ENCODE results near the gene CHCHD6.

CHCHD6 gene

GRCh38 chr3:126893651-126894050 is 189.6 kb downstream of the CHCHD6 start:
- no peaks in the 10 kb centered on the region for H3K9me3 ChIP-seq
- no peak overlapping the region for H3K4me2 ChIP-seq

GRCh38 chr3:126894475-126894874 is 190.4 kb downstream of the CHCHD6 start:
- H3K27me3 ChIP-seq = no peaks in the 10 kb centered on the region
- peaks cover 30% of the 10 kb centered on the region for H4K20me1 ChIP-seq
- H3K4me2 ChIP-seq = no peak overlapping the region
- no peak for TF ChIP-seq Cebpa-rat (IDR thresholded peaks at IDR 0.05)
- H3K9ac ChIP-seq = no peak overlapping the region
- H3K4me3 ChIP-seq = no peak overlapping the region
- H3K36me3 ChIP-seq = peaks cover under 1% of the 10 kb centered on the region; the same call in 1 of the 2 replicates
- no peak overlapping the region for H3K27ac ChIP-seq
- no peaks in the 10 kb centered on the region for H3K9me3 ChIP-seq
- peaks cover 8% of the 10 kb centered on the region for H3K4me1 ChIP-seq

More at GRCh38 chr3:126893651-126894050, 189.6 kb downstream of the CHCHD6 start:
- TF ChIP-seq Cebpa-rat (IDR thresholded peaks at IDR 0.05) = no peak
- no peaks in the 10 kb centered on the region for H3K27me3 ChIP-seq
- H3K4me3 ChIP-seq = no peak overlapping the region
- H4K20me1 ChIP-seq = peaks cover 30% of the 10 kb centered on the region
- peaks cover 11% of the 10 kb centered on the region for H3K4me1 ChIP-seq
- no peak overlapping the region for H3K27ac ChIP-seq
- peaks cover 5% of the 10 kb centered on the region; the same call in 1 of the 2 replicates for H3K36me3 ChIP-seq
- H3K9ac ChIP-seq = no peak overlapping the region

GRCh38 chr3:126895178-126896066 is 191.4 kb downstream of the CHCHD6 start:
- Histone ChIP-seq H3K4me2 (no peak overlapping the region), H3K27me3 (no peaks in the 10 kb centered on the region), H3K27ac (no peak overlapping the region), H3K9me3 (no peaks in the 10 kb centered on the region), H4K20me1 (peaks cover 30% of the 10 kb centered on the region), H3K36me3 (no peaks in the 10 kb centered on the region), H3K9ac (no peak overlapping the region), H3K4me3 (no peak overlapping the region), H3K4me1 (peaks cover 8% of the 10 kb centered on the region)
- no peak for TF ChIP-seq Cebpa-rat (IDR thresholded peaks at IDR 0.05)

GRCh38 chr3:126896067-126896441 is 192.0 kb downstream of the CHCHD6 start:
- no peaks in the 10 kb centered on the region for H3K27me3 ChIP-seq
- H3K9ac ChIP-seq = no peak overlapping the region
- no peak for TF ChIP-seq Cebpa-rat (IDR thresholded peaks at IDR 0.05)
- no peak overlapping the region for H3K4me3 ChIP-seq
- no peak overlapping the region for H3K4me2 ChIP-seq
- H3K27ac ChIP-seq = no peak overlapping the region
- peaks cover 8% of the 10 kb centered on the region for H3K4me1 ChIP-seq
- peaks cover 30% of the 10 kb centered on the region for H4K20me1 ChIP-seq
- no peaks in the 10 kb centered on the region for H3K9me3 ChIP-seq
- no peaks in the 10 kb centered on the region for H3K36me3 ChIP-seq

- Histone ChIP-seq H3K27me3 (no peaks in the 10 kb centered on the region), H3K27ac (no peak overlapping the region), H3K9me3 (no peaks in the 10 kb centered on the region), H3K9ac (no peak overlapping the region), H4K20me1 (peaks cover 30% of the 10 kb centered on the region), H3K36me3 (no peaks in the 10 kb centered on the region), H3K4me3 (no peak overlapping the region), H3K4me2 (no peak overlapping the region), H3K4me1 (peaks cover 8% of the 10 kb centered on the region)
- TF ChIP-seq Cebpa-rat (IDR thresholded peaks at IDR 0.05) = no peak
These were observed 192.9 kb downstream of the CHCHD6 start for GRCh38 chr3:126896968-126897367.

GRCh38 chr3:126897943-126898342 is 193.9 kb downstream of the CHCHD6 start:
- no peak overlapping the region for H3K27ac ChIP-seq
- peaks cover 8% of the 10 kb centered on the region for H3K4me1 ChIP-seq
- no peak overlapping the region for H3K4me2 ChIP-seq
- no peak overlapping the region for H3K4me3 ChIP-seq
- H4K20me1 ChIP-seq = peaks cover 30% of the 10 kb centered on the region
- no peak for TF ChIP-seq Cebpa-rat (IDR thresholded peaks at IDR 0.05)
- no peaks in the 10 kb centered on the region for H3K27me3 ChIP-seq
- H3K36me3 ChIP-seq = no peaks in the 10 kb centered on the region
- H3K9ac ChIP-seq = no peak overlapping the region
- H3K9me3 ChIP-seq = no peaks in the 10 kb centered on the region

GRCh38 chr3:126900859-126901540 is 197.0 kb downstream of the CHCHD6 start:
- Histone ChIP-seq H3K4me3 (no peak overlapping the region), H3K36me3 (no peaks in the 10 kb centered on the region)

GRCh38 chr3:126901631-126902030 is 197.6 kb downstream of the CHCHD6 start:
- H3K4me3 ChIP-seq = no peak overlapping the region
- H3K4me2 ChIP-seq = no peak overlapping the region
- TF ChIP-seq Cebpa-rat (IDR thresholded peaks at IDR 0.05) = no peak
- H3K9ac ChIP-seq = no peak overlapping the region
- no peaks in the 10 kb centered on the region for H3K36me3 ChIP-seq
- no peak overlapping the region for H3K27ac ChIP-seq
- peaks cover 47% of the 10 kb centered on the region for H4K20me1 ChIP-seq
- no peaks in the 10 kb centered on the region for H3K9me3 ChIP-seq
- H3K4me1 ChIP-seq = no peaks in the 10 kb centered on the region
- no peaks in the 10 kb centered on the region for H3K27me3 ChIP-seq

More at GRCh38 chr3:126900859-126901540, 197.0 kb downstream of the CHCHD6 start:
- Histone ChIP-seq H3K4me1 (peaks cover under 1% of the 10 kb centered on the region; the same call in 1 of the 2 replicates), H3K27me3 (no peaks in the 10 kb centered on the region), H3K4me2 (no peak overlapping the region), H3K27ac (no peak overlapping the region), H3K9me3 (no peaks in the 10 kb centered on the region), H4K20me1 (peaks cover 44% of the 10 kb centered on the region), H3K9ac (no peak overlapping the region)
- TF ChIP-seq Cebpa-rat (IDR thresholded peaks at IDR 0.05) = no peak

- Histone ChIP-seq H3K9ac (no peak overlapping the region), H3K36me3 (no peaks in the 10 kb centered on the region), H4K20me1 (peaks cover 52% of the 10 kb centered on the region), H3K27ac (no peak overlapping the region), H3K9me3 (no peaks in the 10 kb centered on the region), H3K27me3 (no peaks in the 10 kb centered on the region), H3K4me3 (no peak overlapping the region), H3K4me1 (no peaks in the 10 kb centered on the region), H3K4me2 (no peak overlapping the region)
- TF ChIP-seq Cebpa-rat (IDR thresholded peaks at IDR 0.05) = no peak
These were observed 199.5 kb downstream of the CHCHD6 start for GRCh38 chr3:126903521-126903920.

- H3K4me1 ChIP-seq = peaks cover 20% of the 10 kb centered on the region
- no peak overlapping the region for H3K4me3 ChIP-seq
- no peaks in the 10 kb centered on the region for H3K9me3 ChIP-seq
- no peaks in the 10 kb centered on the region for H3K36me3 ChIP-seq
- no peak overlapping the region for H3K4me2 ChIP-seq
- no peak for TF ChIP-seq Cebpa-rat (IDR thresholded peaks at IDR 0.05)
- 0 out of 2 replicates have a peak, but pooled peaks cover 12% of the 10 kb centered on the region for H3K27me3 ChIP-seq
- no peak overlapping the region for H3K27ac ChIP-seq
- H3K9ac ChIP-seq = no peak overlapping the region
- peaks cover 92% of the 10 kb centered on the region for H4K20me1 ChIP-seq
These were observed 203.5 kb downstream of the CHCHD6 start for GRCh38 chr3:126907557-126907956.
